Measurements from ENCODE around the gene B4GALT2. TPM values are rescaled to one million over a fixed set of nuclear protein-coding genes. Genes with fewer than 3 reads are reported as not detected.
A peak's percentile ranks its signal among the peaks of the same experiment; 100 is the strongest.

The B4GALT2 gene
- 10 to 100 TPM; 15.2 to 30.9 (median 23.8) TPM for total RNA-seq
- 10 to 100 TPM; 19.9 to 37.4 (median 21.3) TPM for polyA plus RNA-seq
- long read RNA-seq, donor 1, partial matches to known transcripts = 17 of 21 reads
- long read RNA-seq, donor 1, other reads (novel, unspliced or antisense) = 0 of 21 reads
- long read RNA-seq, donor 2, transcript B4GALT2-203 (7 exons, 2,203 nt) = major isoform, 15 of 16 reads
- long read RNA-seq, donor 2, partial matches to known transcripts = 0 of 16 reads
- long read RNA-seq, donor 2, other reads (novel, unspliced or antisense) = 0 of 16 reads
- long read RNA-seq, donor 3, transcript B4GALT2-203 (7 exons, 2,203 nt) = major isoform, 5 of 12 reads
- long read RNA-seq, donor 3, partial matches to known transcripts = 7 of 12 reads
- long read RNA-seq, donor 3, other reads (novel, unspliced or antisense) = 0 of 12 reads
- long read RNA-seq, donor 4 = 0 reads
- long read RNA-seq, donor 5, transcript B4GALT2-203 (7 exons, 2,203 nt) = major isoform, 9 of 9 reads
- long read RNA-seq, donor 5, partial matches to known transcripts = 0 of 9 reads
- long read RNA-seq, donor 5, other reads (novel, unspliced or antisense) = 0 of 9 reads
- long read RNA-seq, donor 6 = 0 reads
- long read RNA-seq, donor 7, transcript B4GALT2-203 (7 exons, 2,203 nt) = major isoform, 14 of 14 reads
- long read RNA-seq, donor 7, partial matches to known transcripts = 0 of 14 reads
- long read RNA-seq, donor 7, other reads (novel, unspliced or antisense) = 0 of 14 reads
- long read RNA-seq, donor 8, transcript B4GALT2-203 (7 exons, 2,203 nt) = major isoform, 14 of 14 reads
- long read RNA-seq, donor 8, partial matches to known transcripts = 0 of 14 reads
- long read RNA-seq, donor 8, other reads (novel, unspliced or antisense) = 0 of 14 reads
- long read RNA-seq, donor 9, transcript B4GALT2-203 (7 exons, 2,203 nt) = major isoform, 5 of 12 reads
- long read RNA-seq, donor 9, partial matches to known transcripts = 6 of 12 reads
- long read RNA-seq, donor 9, other reads (novel, unspliced or antisense) = 0 of 12 reads
- long read RNA-seq, donor 10, partial matches to known transcripts = 6 of 10 reads
- long read RNA-seq, donor 10, other reads (novel, unspliced or antisense) = 0 of 10 reads

- peak within 1 kb of the TSS; percentile 43 to 83 (median 76) for H3K27ac ChIP-seq
- TF ChIP-seq POLR2A (IDR thresholded peaks at IDR 0.05) (no peak), EP300 (IDR thresholded peaks at IDR 0.05) (no peak), POLR2AphosphoS5 (IDR thresholded peaks at IDR 0.05) (no peak), CTCF (IDR thresholded peaks at IDR 0.05) (no peak)
- peak within 1 kb of the TSS; percentile 70 to 94 (median 88) for H3K4me3 ChIP-seq
- no peaks in the 10 kb centered on the region for H3K9me3 ChIP-seq
- DNase-seq = peak; percentile 43 to 79
- H3K27me3 ChIP-seq = no peaks in the 10 kb centered on the region
- intact Hi-C loops (cut with DNase I; ENCODE audit: low total_unique reads) = no loop called here
- H3K4me1 ChIP-seq = peaks cover 51 to 69% (median 64%) of the 10 kb centered on the region in 4 donors
- peaks cover 10 to 46% (median 25%) of the 10 kb centered on the region in 4 donors for H3K36me3 ChIP-seq
- WGBS, 5 donors = 5 to 17% (median 6%) methylated on average over 17 to 54 of the region's 54 CpGs
Observed at GRCh38 chr1:43978551-43979260, at the start of gene B4GALT2. TSS of gene B4GALT2 (plus strand) at chr1:43979210. CDS start at chr1:43981161, 1,951 bp downstream.

GRCh38 chr1:43930168-43930948 is 48.7 kb upstream of the B4GALT2 start:
- intact Hi-C loops (cut with DNase I; ENCODE audit: low total_unique reads) = loop anchor here (5.0 kb wide), 1 partner anchor 168 kb away; no protein-coding TSS in a partner anchor
- Histone ChIP-seq H3K4me1 (peaks cover 16 to 29% (median 22%) of the 10 kb centered on the region in 4 donors), H3K36me3 (peaks cover 0 to 21% (median 11%) of the 10 kb centered on the region in 4 donors), H3K27ac (no peak overlapping the region), H3K27me3 (peaks cover 0 to 18% (median 17%) of the 10 kb centered on the region in 3 donors), H3K4me3 (no peak overlapping the region), H3K9me3 (no peaks in the 10 kb centered on the region)
- peak in 1 of 2 donors; percentile 39 for DNase-seq
- WGBS, 5 donors = 88 to 95% (median 91%) methylated on average over 10 of the region's 10 CpGs
- no peak for TF ChIP-seq POLR2A (IDR thresholded peaks at IDR 0.05)
- TF ChIP-seq CTCF (IDR thresholded peaks at IDR 0.05) = peak in 4 of 7 experiments; percentile 17 to 49 (median 31)

GRCh38 chr1:43930949-43931275 is 48.1 kb upstream of the B4GALT2 start:
- peaks cover 0 to 16% (median 8%) of the 10 kb centered on the region in 4 donors for H3K36me3 ChIP-seq
- no peaks in the 10 kb centered on the region for H3K9me3 ChIP-seq
- H3K4me3 ChIP-seq = no peak overlapping the region
- no peak for DNase-seq
- H3K27me3 ChIP-seq = peaks cover 0 to 24% (median 23%) of the 10 kb centered on the region in 3 donors
- H3K4me1 ChIP-seq = peaks cover 21 to 35% (median 28%) of the 10 kb centered on the region in 4 donors
- TF ChIP-seq POLR2A (IDR thresholded peaks at IDR 0.05) = no peak
- TF ChIP-seq POLR2AphosphoS5 (IDR thresholded peaks at IDR 0.05) = no peak
- no peak for TF ChIP-seq EP300 (IDR thresholded peaks at IDR 0.05)
- no peak for TF ChIP-seq CTCF (IDR thresholded peaks at IDR 0.05)
- intact Hi-C loops (cut with DNase I; ENCODE audit: low total_unique reads) = loop anchor here (5.0 kb wide), 1 partner anchor 169 kb away; no protein-coding TSS in a partner anchor
- H3K27ac ChIP-seq = no peak overlapping the region
- WGBS, 5 donors = 69 to 86% (median 76%) methylated on average over 4 of the region's 4 CpGs
